NCI-H128 (cell line): ENCODE results near the gene TDRD7.

Experiments
- DNase-seq: peaks from one replicate; lab custom pipeline; 2025; ENCODE audit not compliant: unreplicated experiment; lab: John Stamatoyannopoulos, UW

TDRD7 gene

DNA sequence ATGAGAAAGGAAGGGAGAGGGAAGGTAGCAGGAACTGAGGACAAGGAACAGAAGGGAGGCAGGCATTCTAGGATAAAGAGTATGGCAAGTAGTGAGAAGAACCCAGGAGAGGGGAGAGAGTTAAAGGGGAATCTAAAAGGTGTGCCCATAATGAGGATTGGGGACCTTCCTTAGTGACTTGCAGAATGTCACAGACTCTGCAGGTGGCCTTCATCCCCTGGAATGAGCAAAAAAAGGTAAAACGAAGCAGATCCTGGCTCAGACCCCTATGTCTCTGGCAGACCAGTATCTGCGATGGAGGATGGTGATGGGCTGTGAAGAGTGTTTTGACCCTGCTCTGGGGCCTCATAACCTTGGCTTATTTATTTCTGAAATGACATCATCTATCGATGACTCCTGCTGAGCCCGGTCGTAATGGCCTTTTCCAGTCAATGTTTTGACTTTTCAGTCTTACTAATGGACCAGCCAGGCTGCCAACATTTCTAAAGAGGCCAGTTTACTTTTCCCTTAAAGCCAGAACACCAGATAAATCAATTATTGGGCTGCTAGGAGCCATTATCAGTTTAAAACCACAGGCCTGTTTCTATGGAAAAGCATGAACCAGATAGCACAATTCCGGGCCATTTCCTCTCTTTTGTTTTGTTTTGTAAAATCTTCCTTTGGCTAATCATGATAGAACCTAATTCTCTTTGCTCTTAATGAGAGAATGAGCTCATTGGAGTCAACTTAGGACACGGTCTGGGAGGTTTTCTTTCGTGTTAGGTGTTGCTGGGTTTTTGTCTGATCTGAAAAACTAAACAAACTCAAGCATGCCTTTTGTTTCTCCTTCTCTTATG is 92.7 kb downstream of the TDRD7 start:
- no peak for DNase-seq

DNA sequence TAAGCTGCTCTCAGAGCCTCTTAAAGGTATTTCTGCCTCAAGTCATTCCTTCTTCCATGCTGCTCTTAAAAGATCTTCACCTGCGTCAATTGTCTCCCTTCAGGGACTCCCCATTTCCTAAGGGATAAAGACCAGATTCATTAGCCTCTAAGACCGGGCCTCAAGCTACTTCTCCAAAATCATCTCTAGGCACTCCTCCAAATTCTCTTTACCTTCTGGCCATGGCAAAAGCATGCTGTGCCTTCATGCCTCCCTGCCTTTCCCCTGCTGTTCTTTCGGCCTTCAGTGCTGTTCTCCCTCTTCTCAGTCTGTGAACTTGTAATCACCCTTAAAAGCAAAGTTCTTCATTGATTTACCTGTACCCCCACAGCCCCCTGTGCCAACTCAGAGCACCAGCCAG is 93.9 kb downstream of the TDRD7 start:
- no peak for DNase-seq

DNA sequence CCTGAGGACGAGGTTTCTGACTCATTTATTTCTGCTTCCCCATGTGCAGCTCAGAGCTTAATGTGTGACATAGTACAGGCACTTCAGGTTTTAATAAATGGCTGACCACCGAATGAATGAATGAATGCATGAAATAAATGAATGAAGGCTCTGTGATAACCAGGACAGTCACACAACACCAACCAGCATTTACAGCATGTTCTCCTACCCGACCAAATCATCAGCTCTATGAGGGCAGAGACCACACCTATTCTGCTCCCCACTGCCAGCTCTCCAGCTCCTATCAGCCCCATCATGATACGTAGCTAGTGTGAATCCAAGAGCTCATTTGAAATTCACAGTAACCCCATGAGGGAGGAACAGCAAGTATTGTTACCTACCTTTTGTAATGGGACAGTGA is 94.4 kb downstream of the TDRD7 start:
- DNase-seq = no peak

DNA sequence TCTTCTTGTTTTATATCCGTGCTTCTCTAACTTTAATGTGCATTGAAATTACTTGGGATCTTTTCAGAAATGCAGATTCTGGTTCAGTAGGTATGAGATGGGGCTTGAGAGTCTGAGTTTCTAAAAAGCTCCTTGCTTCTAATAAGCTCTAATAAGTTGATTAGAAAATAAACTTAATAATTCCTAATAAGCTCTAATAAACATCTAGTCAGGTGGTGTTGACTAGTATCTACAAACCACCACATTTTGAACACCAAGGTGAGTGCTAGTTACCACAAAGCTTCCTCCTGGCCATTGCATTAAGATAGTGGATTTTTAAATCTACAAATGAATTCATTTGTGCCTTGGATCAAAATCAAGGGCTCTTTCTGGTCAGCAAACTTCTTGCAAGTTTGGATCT is 94.9 kb downstream of the TDRD7 start:
- no peak for DNase-seq

DNA sequence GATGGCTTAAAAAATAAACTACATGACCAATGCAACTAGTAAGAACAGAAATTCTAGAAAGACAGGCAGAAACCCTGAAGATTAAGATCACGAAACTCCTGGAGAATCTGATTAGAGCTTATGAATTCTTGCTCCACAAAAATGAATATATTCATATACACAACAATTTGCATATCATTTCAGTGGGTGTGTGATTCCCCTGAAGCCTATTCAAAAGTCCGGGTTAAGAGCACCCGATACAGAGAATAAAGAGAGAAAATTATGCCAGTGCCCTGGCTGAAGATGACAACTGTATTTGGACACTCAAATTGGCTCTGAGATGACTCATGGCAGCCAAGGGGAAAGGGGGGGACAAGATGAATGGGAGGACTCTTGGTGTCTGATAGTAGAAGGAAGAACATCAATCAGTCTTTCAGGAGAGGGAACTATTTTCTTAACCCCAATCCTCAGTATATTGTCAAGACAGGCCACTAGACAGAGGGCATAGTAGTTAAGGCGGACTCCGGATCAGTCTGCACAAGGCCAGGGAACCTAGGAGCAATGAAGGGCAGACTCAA is 95.6 kb downstream of the TDRD7 start:
- DNase-seq = no peak

DNA sequence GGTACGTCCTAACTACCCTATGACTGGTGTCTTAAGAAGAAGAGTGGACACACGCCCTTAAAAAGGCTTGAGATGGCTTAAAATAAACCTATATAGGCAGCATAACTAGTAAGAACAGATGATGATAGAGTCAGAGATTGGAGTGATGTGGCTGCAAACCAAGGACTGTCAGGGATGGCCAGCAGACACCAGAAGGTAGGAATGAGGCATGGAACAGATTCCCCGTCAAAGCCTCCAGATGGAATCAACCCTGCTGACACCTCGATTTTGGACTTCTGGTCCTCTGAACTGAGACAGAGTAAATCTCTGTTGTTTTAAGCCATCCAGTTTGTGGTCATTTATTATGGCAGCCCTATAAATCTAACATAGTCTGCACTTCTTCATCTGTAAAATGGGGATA is 97.0 kb downstream of the TDRD7 start:
- DNase-seq = no peak

DNA sequence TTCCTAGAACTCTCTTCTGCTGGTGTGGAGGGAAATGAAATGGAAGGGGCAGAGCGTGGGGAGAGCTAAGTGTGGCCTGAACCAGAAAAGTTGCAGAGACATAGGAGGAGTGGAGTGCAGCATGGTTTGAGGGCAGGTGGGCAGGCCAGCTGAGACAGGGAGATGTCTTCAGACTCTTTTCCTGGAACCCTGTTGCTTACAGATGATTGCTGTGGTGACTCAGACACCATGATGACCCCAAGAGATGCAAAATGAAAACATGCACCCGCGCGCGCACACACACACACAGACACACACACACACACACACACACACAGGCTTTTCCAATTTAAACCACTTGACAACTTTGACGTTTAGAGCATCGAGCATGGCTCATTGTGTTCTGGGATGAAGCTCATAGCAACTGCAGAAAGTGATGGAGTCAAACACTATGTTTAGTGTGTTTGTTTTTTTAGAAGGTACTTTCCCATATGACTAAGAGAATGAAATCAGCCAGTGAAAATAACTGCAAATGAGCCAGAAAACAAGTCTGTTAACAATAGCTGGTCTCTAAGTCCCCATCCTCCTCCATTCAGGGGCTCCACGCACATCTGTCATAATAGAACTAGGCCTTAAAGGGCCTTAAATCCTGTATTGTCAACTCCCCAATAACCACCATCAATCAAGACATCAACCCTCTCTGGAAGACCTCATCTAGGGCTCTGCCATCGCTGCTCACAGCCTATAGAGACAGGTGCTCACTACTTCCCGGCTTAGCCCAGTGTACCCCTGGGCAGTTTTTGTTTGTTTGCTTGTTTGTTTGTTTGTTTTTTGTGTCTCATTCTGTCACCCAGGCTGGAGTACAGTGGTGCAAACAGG is 99.1 kb downstream of the TDRD7 start:
- DNase-seq = no peak

DNA sequence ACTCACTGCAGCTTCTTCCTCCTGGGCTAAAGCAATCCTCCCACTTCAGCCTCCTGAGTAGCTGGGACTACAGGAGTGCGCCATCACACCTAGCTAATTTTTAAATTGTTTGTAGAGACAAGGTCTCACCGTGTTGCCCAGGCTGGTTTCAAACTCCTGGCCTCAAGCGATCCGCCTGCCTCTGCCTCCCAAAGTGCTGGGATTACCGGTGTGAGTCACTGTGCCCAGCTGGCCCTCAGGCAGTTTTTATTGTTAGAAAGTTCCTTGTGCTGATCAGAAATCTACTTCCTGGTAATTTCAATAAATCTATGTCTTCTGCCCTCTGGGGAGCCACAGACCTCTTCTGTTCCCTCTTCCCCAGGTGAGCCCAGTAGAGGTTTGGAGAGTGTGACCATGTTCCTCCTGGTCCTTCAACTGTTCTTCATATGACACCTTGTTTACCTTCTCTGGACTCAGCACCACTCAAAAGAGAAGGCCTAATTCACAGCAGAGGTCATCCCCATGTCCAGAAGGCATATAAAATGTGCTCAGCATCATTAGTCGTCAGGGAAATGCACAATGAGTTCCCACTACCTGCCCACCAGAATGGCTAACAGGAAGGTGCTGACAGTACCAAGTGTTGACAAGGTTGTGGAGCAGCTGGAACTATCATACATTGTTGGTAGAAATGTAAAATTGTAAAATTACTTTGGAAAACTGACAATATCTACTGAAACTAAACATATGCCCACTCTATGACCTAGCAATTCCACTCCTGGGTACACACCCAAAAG is 99.9 kb downstream of the TDRD7 start:
- DNase-seq = no peak

DNA sequence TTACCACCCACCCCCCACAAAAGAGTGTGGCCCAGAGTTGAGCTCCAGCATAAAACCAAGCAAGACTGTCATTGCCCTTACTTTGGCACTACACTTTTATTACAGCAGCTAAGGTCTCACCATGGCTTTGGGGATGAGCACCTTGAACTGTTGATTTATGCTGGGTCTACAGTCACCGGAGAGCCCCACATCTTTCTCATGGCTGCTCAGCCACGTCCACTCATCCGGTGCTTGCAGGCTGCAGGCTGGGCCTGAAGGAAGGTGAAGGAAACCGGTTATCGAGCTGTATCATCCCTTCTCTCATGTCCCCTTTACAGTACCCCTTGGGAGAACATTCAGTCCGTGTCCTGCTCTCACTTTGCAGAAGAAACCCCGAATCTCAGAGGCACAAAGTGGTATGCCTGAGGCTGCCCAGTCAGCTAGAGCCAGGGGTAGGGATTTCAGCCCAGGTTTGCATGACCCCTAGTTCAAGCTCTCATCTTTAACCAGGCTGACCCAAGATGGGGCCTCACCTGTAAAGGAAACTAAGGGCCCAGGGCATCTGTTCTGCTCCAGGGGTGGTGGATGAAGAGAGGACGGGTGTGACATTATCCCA is 101.2 kb downstream of the TDRD7 start:
- DNase-seq = no peak

DNA sequence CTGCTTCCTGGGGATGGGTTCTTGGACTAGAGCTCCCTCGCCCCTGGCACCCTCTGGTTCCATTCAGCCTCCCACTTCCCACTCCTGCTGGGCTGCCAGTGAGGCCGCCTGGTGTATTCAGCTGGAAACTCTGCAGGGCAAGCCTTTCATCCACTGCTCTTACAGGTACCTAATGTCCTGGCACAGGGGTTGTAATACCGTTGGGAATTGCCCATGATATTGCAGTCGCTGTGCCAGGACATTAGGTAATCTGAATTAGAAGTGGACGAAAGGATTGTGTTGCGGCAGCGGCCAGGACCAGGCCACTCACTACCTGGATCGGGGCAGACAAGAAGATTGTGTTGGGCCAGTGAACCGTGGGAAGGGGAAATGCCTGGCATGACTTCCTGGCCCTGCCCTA is 102.6 kb downstream of the TDRD7 start:
- DNase-seq = no peak

DNA sequence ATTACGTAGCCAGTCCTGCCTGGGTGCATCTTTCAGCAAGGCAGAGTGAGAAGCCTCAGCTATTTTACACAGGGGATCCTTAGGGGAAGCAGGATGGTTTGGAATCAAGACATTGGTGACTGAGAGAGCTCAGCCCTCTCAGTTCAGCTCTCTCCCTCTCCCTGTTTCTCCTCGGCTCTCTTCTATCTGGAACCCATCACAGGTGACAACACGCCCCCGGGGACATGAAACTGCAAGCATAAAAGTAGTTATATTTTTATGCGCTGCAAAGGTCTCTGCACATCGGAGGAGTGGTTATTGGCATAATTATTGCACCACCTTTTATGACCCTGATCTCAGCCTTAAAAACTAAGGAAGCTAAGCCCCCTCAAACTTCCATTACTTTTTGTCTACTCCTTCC is 103.8 kb downstream of the TDRD7 start:
- no peak for DNase-seq

DNA sequence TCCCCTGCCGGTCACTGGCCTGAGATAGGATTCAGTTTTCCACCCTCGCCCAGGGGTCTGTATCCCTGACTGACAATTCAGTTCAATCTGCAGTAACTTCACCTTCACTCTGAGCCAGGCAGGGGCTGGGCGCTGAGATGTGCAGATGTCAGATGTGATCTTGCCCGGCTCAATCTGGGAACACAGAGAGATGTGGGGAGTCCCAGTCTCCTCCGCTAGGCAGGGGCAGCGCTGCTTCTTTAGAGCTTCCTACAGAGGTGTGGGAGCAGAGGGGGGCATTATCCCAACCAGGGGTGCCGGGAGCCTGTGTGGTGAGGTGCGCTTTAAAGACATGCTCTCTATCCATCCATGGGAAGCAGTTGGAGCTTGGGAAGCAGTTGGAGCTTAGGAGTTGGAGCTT is 104.2 kb downstream of the TDRD7 start:
- DNase-seq = no peak

DNA sequence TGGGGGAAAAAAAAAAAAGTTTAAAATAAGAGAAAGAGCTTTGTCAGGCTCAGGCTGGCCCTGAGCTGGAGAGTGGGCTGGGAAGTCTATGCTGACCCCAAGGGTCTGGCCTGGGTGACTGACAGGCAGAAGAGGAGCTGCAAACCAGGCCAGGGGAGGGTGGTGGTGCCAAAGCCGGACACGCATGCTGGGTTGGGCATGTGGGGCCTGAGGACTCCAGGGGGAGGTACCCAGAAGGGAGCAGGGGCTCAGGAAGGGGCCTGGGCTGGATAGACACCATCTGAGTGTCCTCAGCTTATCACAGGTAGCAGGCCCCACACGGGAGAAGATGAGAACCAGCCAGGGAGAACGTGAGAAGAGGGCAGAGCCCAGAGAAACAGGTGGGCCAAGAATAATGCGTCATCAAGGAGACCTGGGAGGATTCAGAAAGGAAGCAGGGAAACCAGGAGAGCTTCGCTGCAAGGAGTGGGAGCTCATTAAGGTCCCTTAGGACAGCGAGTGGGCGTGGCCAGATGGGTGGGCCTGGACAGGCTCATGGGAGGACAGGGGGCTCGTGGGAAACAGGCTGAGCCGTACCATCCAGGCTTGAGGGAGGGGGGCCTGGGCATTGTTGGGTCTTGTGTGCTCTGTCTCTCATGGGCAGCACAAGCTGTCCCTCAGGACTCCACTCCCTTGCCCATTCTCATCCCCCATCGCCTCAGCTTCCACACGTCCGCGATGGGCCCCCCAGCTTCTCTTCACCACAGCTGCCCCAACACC is 105.6 kb downstream of the TDRD7 start:
- DNase-seq = no peak

DNA sequence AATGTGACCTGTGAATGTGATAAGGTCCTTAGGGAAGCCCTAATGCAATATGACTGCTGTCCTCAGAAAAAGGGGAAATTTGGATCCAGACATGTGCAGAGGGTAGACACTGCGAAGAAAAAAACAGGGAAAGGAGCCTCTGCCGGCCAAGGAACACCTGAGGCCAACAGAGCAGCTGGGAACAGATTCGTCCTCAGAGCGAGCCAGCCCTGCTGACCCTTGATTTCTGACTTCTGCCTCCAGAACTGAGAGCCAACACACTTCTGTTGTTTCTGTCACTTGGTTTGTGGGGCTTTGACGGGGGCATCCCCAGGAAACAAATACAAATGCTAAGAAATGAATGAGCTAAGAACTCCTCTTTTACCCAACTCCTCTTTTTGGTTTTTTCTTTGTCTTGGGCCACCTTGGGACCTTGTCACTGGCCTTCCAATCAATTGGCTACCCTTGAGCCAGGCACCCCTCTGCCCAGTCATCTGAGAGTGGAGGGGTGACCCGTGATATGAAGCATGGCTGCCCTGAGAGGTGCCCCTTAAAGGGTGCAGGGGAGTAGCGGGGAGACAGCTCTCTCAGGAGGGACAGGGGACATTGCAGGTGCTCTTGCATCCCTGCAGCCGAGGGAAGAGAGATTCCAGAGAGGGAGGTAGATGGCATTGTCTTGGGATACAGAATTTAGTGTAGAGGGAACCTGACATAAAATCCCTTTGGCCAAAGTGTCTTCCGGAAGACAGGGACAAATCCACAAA is 106.4 kb downstream of the TDRD7 start:
- DNase-seq = no peak

DNA sequence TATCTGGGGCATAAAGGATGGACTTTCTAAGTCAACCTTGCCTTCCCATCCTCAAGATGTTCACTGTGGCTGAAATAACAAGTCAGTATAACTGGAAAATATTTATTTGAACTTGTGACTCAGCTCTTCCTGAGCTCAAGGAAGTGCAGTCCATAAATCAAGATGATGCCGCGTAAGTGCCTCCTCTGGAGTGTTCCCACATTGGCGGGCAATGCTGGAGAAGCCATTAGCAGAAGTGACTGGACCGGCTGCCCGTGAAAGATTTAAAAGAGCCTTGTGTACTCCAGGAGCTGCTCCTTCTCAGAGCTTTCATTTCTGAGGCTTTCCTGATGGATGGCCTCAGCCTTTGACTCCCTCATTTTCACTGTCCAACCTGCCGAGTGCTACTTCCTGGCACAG is 107.0 kb downstream of the TDRD7 start:
- DNase-seq = no peak

DNA sequence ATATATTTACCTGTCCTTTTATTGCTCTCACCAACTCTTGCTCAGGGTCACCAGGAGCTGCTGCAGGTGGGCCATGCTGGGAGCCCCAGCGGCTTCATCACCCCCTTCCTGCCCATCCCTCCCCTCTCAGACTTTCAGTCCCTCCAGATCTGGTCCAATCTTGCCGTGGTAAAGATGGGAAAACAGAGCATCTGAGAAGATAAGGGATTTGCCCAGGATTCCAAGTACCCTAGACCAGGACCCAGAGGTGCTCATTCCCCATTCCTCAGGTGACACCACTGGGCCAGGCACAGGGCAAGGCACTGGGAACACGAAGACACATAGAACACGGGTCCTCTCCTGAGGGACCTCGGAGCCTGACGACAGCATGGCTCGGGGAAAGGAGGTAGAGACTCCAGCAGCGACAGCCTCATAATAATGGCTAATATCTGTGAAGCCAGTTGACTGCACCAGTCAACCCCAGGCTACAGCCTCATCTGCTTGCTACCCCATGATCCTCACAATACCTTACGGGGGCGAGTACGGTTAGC is 107.6 kb downstream of the TDRD7 start:
- no peak for DNase-seq

DNA sequence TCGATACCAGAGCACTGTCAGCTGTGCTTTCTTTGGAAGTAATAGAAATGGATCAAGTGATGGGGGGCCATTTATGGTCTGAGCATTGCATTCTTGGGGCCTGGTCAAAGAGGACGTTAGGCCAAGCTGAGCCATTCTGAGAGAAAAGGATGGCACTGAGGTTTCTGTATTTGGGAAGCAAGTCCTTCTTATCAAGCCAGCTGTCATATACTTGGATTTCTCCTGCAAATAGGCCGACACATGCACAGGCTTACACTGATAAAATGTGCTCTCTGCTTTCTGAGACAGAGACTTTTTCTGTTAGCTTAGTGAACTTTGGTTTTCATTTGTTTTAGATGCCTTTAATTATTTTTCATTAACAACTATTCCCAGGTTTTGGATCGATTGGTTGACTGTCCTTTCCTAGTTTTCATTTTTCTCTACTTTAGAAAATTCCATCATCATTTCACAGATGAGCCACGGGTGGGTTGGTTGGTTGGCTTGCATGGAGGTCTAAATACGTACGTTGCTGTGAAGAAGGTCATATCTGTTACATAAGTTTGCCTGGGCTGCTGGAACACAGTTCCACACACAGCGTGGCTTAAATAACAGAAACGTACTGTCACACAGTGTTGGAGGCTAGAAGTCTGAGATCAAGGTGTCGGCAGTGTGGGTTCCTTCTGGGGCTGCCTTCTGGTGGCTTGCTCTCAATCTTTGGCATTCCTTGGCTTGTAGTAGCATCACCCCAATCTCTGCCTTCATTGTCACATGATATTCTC is 109.9 kb downstream of the TDRD7 start:
- no peak for DNase-seq

DNA sequence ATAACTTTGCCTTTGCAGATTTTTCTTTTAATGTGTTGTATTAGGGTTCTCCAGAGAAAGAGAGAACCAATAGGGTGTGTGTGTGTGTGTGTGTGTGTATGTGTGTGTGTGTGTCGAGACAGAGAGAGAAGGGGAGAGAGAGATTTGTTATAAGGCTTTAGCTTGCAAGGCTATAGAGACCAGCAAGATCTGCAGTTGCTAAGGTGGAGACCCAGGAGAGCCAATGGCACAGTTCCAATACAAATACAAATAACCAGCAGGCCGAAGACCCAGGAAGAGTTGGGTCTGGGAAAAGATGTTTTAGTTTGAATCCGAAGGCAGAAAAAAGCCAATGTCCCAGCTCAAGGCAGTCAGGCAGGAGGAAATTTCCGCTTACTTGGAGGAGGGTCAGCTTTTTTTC is 112.5 kb downstream of the TDRD7 start:
- no peak for DNase-seq

DNA sequence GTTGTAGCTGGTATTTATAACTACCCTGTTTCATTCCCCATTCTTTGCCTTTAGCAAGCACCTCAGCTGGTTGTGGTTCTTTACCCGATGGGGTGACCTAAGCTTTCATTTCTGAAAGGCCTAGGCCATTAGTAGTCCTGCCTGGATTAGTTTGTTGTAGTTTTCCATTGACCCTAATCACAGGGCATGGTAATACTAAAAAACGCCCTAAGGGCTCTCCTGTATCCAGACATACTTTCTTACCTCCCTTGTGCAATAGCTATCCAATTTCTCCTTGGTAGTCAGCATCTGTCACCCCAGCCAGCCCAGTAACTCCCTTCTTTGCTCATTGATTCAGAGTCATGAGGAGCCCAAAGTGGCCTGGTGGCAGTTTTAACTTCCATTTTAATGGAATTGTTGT is 113.6 kb downstream of the TDRD7 start:
- DNase-seq = no peak
